Upper lobe of left lung (tissue), 4 donors: ENCODE data around the gene COL27A1.
"Not testable (repeated sequence)": the region's sequence is repeated elsewhere in the genome, so short reads cannot be mapped to it uniquely, and the experiment has no call there.

Experiments
- POLR2A ChIP-seq, 4 donors: fragments of 450-650 bp; IDR thresholded peaks; one replicate each; pipeline ENCODE4 v1.5.1; 2016 to 2017; ENCODE audit warnings: antibody characterized with exemption in 4 of 4, mild to moderate bottlenecking in 2 of 4
- TF ChIP-seq, protein P1 (sequence below), 6 experiments: fragments of 450-650 bp in 4 of 6; fragments of 200-600 bp in 2 of 6; sonication (generic) in 2 of 6; IDR thresholded peaks; one replicate each; pipeline ENCODE4 v1.5.1; 2016 to 2019; ENCODE audit warnings: antibody characterized with exemption in 6 of 6

DNA sequence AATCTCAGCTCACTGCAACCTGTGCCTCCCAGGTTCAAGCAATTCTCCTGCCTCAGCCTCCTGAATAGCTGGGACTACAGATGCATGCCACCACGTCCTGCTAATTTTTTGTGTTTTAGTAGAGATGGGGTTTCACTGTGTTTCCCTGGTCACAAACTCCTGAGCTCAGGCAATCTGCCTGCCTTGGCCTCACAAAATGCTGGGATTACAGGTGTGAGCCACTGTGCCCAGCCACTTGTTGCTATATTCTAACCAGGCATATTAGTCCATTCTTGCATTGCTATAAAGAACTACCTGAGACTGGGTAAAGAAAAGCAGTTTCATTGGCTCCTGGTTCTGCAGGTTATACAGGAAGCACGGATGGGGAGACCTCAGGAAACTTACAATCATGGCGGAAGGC is 26.6 kb upstream of the COL27A1 start:
- TF ChIP-seq POLR2A (IDR thresholded peaks at IDR 0.05), result not testable (repeated sequence)
- TF ChIP-seq, protein P1, sequence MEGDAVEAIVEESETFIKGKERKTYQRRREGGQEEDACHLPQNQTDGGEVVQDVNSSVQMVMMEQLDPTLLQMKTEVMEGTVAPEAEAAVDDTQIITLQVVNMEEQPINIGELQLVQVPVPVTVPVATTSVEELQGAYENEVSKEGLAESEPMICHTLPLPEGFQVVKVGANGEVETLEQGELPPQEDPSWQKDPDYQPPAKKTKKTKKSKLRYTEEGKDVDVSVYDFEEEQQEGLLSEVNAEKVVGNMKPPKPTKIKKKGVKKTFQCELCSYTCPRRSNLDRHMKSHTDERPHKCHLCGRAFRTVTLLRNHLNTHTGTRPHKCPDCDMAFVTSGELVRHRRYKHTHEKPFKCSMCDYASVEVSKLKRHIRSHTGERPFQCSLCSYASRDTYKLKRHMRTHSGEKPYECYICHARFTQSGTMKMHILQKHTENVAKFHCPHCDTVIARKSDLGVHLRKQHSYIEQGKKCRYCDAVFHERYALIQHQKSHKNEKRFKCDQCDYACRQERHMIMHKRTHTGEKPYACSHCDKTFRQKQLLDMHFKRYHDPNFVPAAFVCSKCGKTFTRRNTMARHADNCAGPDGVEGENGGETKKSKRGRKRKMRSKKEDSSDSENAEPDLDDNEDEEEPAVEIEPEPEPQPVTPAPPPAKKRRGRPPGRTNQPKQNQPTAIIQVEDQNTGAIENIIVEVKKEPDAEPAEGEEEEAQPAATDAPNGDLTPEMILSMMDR (IDR thresholded peaks at IDR 0.05), result not testable (repeated sequence)
